ENCODE results near the gene DAZAP2.

DNA sequence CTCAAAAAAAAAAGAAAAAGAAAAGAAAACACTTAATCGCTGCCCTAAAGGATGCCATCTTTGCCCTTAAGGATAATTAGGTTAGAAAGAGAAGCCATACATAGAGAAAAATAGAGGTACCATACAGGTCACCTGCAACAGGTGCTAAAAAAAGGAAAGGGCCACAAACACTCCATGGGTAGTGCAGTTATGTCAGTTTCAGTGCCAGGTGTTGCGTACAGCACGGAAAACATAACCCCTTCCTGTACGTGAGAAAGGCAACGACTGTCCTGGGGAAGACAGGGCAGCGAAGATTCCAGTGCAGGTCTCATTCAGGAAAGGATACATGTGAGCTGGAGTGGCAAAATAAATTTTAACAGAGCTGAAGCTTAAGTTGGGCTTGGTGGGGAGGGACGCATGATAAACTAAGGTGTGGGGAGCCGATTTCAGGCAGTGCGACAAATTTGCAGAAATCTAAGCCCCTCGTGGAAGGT, 553 bp upstream of the DAZAP2 start:
- no peak for TF ChIP-seq CTCF (IDR thresholded peaks at IDR 0.05; ENCODE audit: poor library complexity, severe bottlenecking)
- no peak for TF ChIP-seq REST (IDR thresholded peaks at IDR 0.05; ENCODE audit: borderline replicate concordance)

All from neural cell (in vitro differentiated cells).